ENCODE results near the gene KMO.

DNA sequence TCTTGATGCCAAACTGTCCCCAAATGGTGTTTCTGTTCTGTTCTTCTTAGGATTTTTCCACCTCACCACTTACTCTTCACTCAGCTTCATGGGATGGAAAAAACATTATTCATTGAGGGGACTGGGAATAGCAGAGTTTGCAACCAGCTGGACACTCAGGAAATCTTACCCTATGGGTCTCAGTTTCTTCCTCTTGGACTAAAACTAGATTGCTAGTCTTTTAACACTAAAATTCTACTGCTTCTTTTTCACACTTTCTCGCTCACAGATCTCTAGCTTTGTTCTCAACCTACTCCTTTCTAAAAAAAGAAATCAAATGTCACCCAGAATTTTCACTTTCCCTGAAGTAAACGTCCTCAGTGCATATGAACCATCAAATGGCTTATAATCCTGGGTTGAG lies 4.8 kb downstream of the KMO start:
- no peak for TF ChIP-seq EZH2 (IDR thresholded peaks at IDR 0.05; ENCODE audit: insufficient read depth, low read length)
- TF ChIP-seq, protein P1, sequence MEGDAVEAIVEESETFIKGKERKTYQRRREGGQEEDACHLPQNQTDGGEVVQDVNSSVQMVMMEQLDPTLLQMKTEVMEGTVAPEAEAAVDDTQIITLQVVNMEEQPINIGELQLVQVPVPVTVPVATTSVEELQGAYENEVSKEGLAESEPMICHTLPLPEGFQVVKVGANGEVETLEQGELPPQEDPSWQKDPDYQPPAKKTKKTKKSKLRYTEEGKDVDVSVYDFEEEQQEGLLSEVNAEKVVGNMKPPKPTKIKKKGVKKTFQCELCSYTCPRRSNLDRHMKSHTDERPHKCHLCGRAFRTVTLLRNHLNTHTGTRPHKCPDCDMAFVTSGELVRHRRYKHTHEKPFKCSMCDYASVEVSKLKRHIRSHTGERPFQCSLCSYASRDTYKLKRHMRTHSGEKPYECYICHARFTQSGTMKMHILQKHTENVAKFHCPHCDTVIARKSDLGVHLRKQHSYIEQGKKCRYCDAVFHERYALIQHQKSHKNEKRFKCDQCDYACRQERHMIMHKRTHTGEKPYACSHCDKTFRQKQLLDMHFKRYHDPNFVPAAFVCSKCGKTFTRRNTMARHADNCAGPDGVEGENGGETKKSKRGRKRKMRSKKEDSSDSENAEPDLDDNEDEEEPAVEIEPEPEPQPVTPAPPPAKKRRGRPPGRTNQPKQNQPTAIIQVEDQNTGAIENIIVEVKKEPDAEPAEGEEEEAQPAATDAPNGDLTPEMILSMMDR (IDR thresholded peaks at IDR 0.05; ENCODE audit: insufficient read depth, low read depth, low read length): no peak

All from astrocyte (in vitro differentiated cells and primary cell).